H9 (cell line): ENCODE data around the gene MAPK7. TPM values are rescaled to one million over a fixed set of nuclear protein-coding genes. Genes with fewer than 3 reads are reported as not detected.

Experiments used
- DNase-seq: peaks from one replicate; pipeline ENCODE4 v3.0.0-alpha.2; 2017
- H2AFZ ChIP-seq: one replicate; pipeline ENCODE4 v1.6.1; 2013; ENCODE audit warnings: mild to moderate bottlenecking, low read length, control low read depth, moderate library complexity
- H2AK5ac ChIP-seq: 2 replicates; pipeline ENCODE4 v1.6.1; 2013; ENCODE audit warnings: low read length, control low read depth, mixed read lengths; ENCODE audit not compliant: insufficient read length
- H2BK120ac ChIP-seq: one replicate; pipeline ENCODE4 v1.6.1; 2013; ENCODE audit warnings: low read depth, mild to moderate bottlenecking, low read length, control low read depth, inconsistent platforms; ENCODE audit not compliant: poor library complexity, severe bottlenecking
- H2BK12ac ChIP-seq: 2 replicates; pipeline ENCODE4 v1.6.1; 2013; ENCODE audit warnings: low read length, control low read depth, mixed read lengths, low read depth; ENCODE audit not compliant: insufficient read length
- H2BK15ac ChIP-seq: 2 replicates; pipeline ENCODE4 v1.6.1; 2013; ENCODE audit warnings: low read depth, low read length, control low read depth
- H2BK20ac ChIP-seq: one replicate; pipeline ENCODE4 v1.6.1; 2013; ENCODE audit warnings: low read depth, mild to moderate bottlenecking, low read length, control low read depth, inconsistent platforms; ENCODE audit not compliant: poor library complexity, severe bottlenecking
- H2BK5ac ChIP-seq: 2 replicates; pipeline ENCODE4 v1.6.1; 2013; ENCODE audit warnings: low read length, control low read depth, mixed read lengths; ENCODE audit not compliant: insufficient read length
- H3K14ac ChIP-seq: 2 replicates; pipeline ENCODE4 v1.6.1; 2013; ENCODE audit warnings: low read length, control low read depth; ENCODE audit not compliant: insufficient read depth
- H3K18ac ChIP-seq: 2 replicates; pipeline ENCODE4 v1.6.1; 2013; ENCODE audit warnings: low read depth, mild to moderate bottlenecking, mixed read lengths, low read length, control low read depth; ENCODE audit not compliant: insufficient read length
- H3K23ac ChIP-seq: 2 replicates; pipeline ENCODE4 v1.6.1; 2013; ENCODE audit warnings: low read length, control low read depth, mixed read lengths, low read depth; ENCODE audit not compliant: insufficient read length
- H3K23me2 ChIP-seq: 2 replicates; pipeline ENCODE4 v1.6.1; 2013; ENCODE audit warnings: low read depth, mild to moderate bottlenecking, mixed read lengths, low read length, control low read depth; ENCODE audit not compliant: insufficient read length, poor library complexity, severe bottlenecking
- H3K27ac ChIP-seq: 2 replicates; pipeline ENCODE4 v1.5.1; 2013; ENCODE audit warnings: low read length, control low read depth, mixed read lengths, low read depth; ENCODE audit not compliant: insufficient read length
- H3K27me3 ChIP-seq: 2 replicates; pipeline ENCODE4 v1.6.1; 2013; ENCODE audit warnings: low read length, control low read depth, inconsistent platforms; ENCODE audit not compliant: insufficient read depth
- H3K4ac ChIP-seq: 2 replicates; pipeline ENCODE4 v1.6.1; 2013; ENCODE audit warnings: low read depth, mild to moderate bottlenecking, control low read depth, inconsistent platforms, low read length, moderate library complexity
- H3K4me1 ChIP-seq: 2 replicates; pipeline ENCODE4 v1.6.1; 2013; ENCODE audit warnings: low read length, control low read depth, inconsistent platforms; ENCODE audit not compliant: insufficient read depth
- H3K4me2 ChIP-seq: 2 replicates; pipeline ENCODE4 v1.6.1; 2013; ENCODE audit warnings: low read length, control low read depth, mixed read lengths; ENCODE audit not compliant: insufficient read length, insufficient read depth
- H3K56ac ChIP-seq: 2 replicates; pipeline ENCODE4 v1.6.1; 2013; ENCODE audit warnings: low read depth, mild to moderate bottlenecking, mixed read lengths, low read length, control low read depth; ENCODE audit not compliant: insufficient read length
- H3K79me1 ChIP-seq: 2 replicates; pipeline ENCODE4 v1.6.1; 2013; ENCODE audit warnings: low read depth, mild to moderate bottlenecking, moderate library complexity, low read length, control low read depth, inconsistent platforms; ENCODE audit not compliant: insufficient read depth, poor library complexity, severe bottlenecking
- H3K79me2 ChIP-seq: 2 replicates; pipeline ENCODE4 v1.6.1; 2013; ENCODE audit warnings: low read length, control low read depth, inconsistent platforms; ENCODE audit not compliant: insufficient read depth
- H3K9ac ChIP-seq: 2 replicates; pipeline ENCODE4 v1.6.1; 2013; ENCODE audit warnings: low read length, control low read depth, mixed read lengths; ENCODE audit not compliant: insufficient read length; ENCODE audit errors: extremely low read depth
- H3K9me3 ChIP-seq: one replicate; pipeline ENCODE4 v1.6.1; 2013; ENCODE audit warnings: low read depth, low read length, inconsistent platforms; ENCODE audit not compliant: control insufficient read depth
- H3T11ph ChIP-seq: one replicate; pipeline ENCODE4 v1.6.1; 2013; ENCODE audit warnings: mild to moderate bottlenecking, low read length, control low read depth, inconsistent platforms
- H4K20me1 ChIP-seq: one replicate; pipeline ENCODE4 v1.6.1; 2013; ENCODE audit not compliant: control insufficient read depth, insufficient read length, insufficient read depth
- H4K5ac ChIP-seq: 2 replicates; pipeline ENCODE4 v1.6.1; 2013; ENCODE audit warnings: low read depth, mild to moderate bottlenecking, mixed read lengths, low read length, control low read depth; ENCODE audit not compliant: insufficient read length
- H4K8ac ChIP-seq: replicated peaks from 2 replicates; pipeline ENCODE4 v1.6.1; 2013; ENCODE audit warnings: low read length, control low read depth, mixed read lengths, low read depth; ENCODE audit not compliant: insufficient read length
- H4K91ac ChIP-seq: 2 replicates; pipeline ENCODE4 v1.6.1; 2013; ENCODE audit warnings: low read depth, mild to moderate bottlenecking, moderate library complexity, mixed read lengths, low read length, control low read depth; ENCODE audit not compliant: insufficient read length
- H3K27ac Mint-ChIP-seq, 3 experiments: 2 replicates in 2 of 3; 3 replicates in 1 of 3; pipeline ENCODE4 v1.8.0; 2020 to 2021; ENCODE audit warnings: mixed read lengths in 3 of 3, mild to moderate bottlenecking in 1 of 3, moderate library complexity in 1 of 3
- H3K27me3 Mint-ChIP-seq: 2 replicates; pipeline ENCODE4 v1.8.0; 2021; ENCODE audit warnings: low read depth, mild to moderate bottlenecking, moderate library complexity, mixed read lengths
- H3K36me3 Mint-ChIP-seq, 3 experiments: 2 replicates in 2 of 3; 3 replicates in 1 of 3; pipeline ENCODE4 v1.8.0; 2020 to 2021; ENCODE audit warnings: low read depth in 3 of 3, mixed read lengths in 3 of 3; ENCODE audit not compliant: insufficient read depth in 1 of 3
- H3K4me1 Mint-ChIP-seq, 2 experiments: 2 replicates each; pipeline ENCODE4 v1.8.0; 2020; ENCODE audit warnings: mixed read lengths in 2 of 2
- H3K4me3 Mint-ChIP-seq, 2 experiments: 2 replicates in 1 of 2; 3 replicates in 1 of 2; pipeline ENCODE4 v1.8.0; 2020 to 2021; ENCODE audit warnings: mild to moderate bottlenecking in 2 of 2, mixed read lengths in 2 of 2, moderate library complexity in 1 of 2
- H3K9me3 Mint-ChIP-seq, 2 experiments: 2 replicates in 1 of 2; 3 replicates in 1 of 2; pipeline ENCODE4 v1.8.0; 2020; ENCODE audit warnings: mild to moderate bottlenecking in 2 of 2, mixed read lengths in 2 of 2, moderate library complexity in 1 of 2
- WGBS: extraction: QIAGEN DNeasy Blood & Tissue Kit; methylation state at CpG from one replicate; pipeline ENCODE4 v1.1.7; 2013; ENCODE audit warnings: missing lambda C conversion rate, low lambda C conversion rate, mixed read lengths; ENCODE audit not compliant: insufficient read length; ENCODE audit errors: extremely low coverage; 5-methylcytosine and 5-hydroxymethylcytosine counted together
- total RNA-seq: library from RNA; stranded (reverse); gene quantifications from 2 replicates; pipeline ENCODE4 v1.2.1, GENCODE V29; 2021
- TF ChIP-seq, protein P1 (sequence below): fragments of 200-600 bp; sonication (generic); conservative IDR thresholded peaks from 3 replicates; pipeline ENCODE4 v1.8.0; 2021; ENCODE audit warnings: antibody characterized with exemption, mild to moderate bottlenecking

MAPK7 gene
- total RNA-seq, 1 experiment from 2014 or later = 43.8 TPM

DNA sequence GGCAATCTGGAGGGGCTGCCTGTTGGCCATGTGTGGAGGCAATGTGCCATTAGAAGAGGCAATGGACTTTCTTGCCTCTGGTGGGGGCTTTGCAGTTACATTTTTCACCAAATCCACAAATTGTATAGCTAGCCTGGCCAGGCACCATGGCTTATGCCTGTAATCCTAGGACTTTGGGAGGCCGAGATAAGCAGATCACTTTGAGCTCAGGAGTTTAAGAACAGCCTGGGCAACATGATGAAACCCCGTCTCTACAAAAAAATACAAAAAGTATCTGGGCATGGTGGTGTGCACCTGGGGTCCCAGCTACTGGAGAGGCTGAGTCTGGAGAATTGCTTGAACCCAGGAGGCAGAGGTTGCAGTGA is 30.0 kb downstream of the MAPK7 start:
- H2BK20ac ChIP-seq = no peak overlapping the region
- no peak overlapping the region for H2BK120ac ChIP-seq
- no peak overlapping the region for H3K4ac ChIP-seq
- H3K9me3 ChIP-seq = no peaks in the 10 kb centered on the region
- Mint-ChIP-seq H3K27ac (no peak overlapping the region), H3K36me3 (no peaks in the 10 kb centered on the region; a peak in 1 of 7 replicates), H3K27me3 (peaks cover 5% of the 10 kb centered on the region), H3K4me1 (peaks cover 15 to 21% of the 10 kb centered on the region in 2 experiments), H3K9me3 (no peaks in the 10 kb centered on the region), H3K4me3 (no peak overlapping the region)
- H2BK15ac ChIP-seq = no peak overlapping the region
- H4K8ac ChIP-seq = no peak overlapping the region
- TF ChIP-seq, protein P1, sequence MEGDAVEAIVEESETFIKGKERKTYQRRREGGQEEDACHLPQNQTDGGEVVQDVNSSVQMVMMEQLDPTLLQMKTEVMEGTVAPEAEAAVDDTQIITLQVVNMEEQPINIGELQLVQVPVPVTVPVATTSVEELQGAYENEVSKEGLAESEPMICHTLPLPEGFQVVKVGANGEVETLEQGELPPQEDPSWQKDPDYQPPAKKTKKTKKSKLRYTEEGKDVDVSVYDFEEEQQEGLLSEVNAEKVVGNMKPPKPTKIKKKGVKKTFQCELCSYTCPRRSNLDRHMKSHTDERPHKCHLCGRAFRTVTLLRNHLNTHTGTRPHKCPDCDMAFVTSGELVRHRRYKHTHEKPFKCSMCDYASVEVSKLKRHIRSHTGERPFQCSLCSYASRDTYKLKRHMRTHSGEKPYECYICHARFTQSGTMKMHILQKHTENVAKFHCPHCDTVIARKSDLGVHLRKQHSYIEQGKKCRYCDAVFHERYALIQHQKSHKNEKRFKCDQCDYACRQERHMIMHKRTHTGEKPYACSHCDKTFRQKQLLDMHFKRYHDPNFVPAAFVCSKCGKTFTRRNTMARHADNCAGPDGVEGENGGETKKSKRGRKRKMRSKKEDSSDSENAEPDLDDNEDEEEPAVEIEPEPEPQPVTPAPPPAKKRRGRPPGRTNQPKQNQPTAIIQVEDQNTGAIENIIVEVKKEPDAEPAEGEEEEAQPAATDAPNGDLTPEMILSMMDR = no peak
- H2AK5ac ChIP-seq = no peak overlapping the region
- no peak overlapping the region for H2BK12ac ChIP-seq
- H3K14ac ChIP-seq = no peak overlapping the region
- H3K18ac ChIP-seq = no peak overlapping the region
- DNase-seq = no peak
- WGBS = no CpG with 5 or more reads among the region's 2 CpGs
- H3K56ac ChIP-seq = no peak overlapping the region
- H3K4me2 ChIP-seq = no peak overlapping the region
- no peak overlapping the region for H4K5ac ChIP-seq
- H3T11ph ChIP-seq = no peak overlapping the region
- H3K79me1 ChIP-seq = no peaks in the 10 kb centered on the region
- no peak overlapping the region for H3K23ac ChIP-seq
- no peaks in the 10 kb centered on the region for H4K20me1 ChIP-seq
- H3K27me3 ChIP-seq = no peaks in the 10 kb centered on the region
- H4K91ac ChIP-seq = no peak overlapping the region
- no peaks in the 10 kb centered on the region for H3K4me1 ChIP-seq
- no peak overlapping the region for H3K9ac ChIP-seq
- no peaks in the 10 kb centered on the region for H3K79me2 ChIP-seq
- no peak overlapping the region for H3K27ac ChIP-seq
- H3K23me2 ChIP-seq = no peaks in the 10 kb centered on the region
- H2AFZ ChIP-seq = no peak overlapping the region
- no peak overlapping the region for H2BK5ac ChIP-seq
